ENCODE data around the gene ANKRA2.

ANKRA2 gene, protein sequence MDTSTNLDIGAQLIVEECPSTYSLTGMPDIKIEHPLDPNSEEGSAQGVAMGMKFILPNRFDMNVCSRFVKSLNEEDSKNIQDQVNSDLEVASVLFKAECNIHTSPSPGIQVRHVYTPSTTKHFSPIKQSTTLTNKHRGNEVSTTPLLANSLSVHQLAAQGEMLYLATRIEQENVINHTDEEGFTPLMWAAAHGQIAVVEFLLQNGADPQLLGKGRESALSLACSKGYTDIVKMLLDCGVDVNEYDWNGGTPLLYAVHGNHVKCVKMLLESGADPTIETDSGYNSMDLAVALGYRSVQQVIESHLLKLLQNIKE

DNA sequence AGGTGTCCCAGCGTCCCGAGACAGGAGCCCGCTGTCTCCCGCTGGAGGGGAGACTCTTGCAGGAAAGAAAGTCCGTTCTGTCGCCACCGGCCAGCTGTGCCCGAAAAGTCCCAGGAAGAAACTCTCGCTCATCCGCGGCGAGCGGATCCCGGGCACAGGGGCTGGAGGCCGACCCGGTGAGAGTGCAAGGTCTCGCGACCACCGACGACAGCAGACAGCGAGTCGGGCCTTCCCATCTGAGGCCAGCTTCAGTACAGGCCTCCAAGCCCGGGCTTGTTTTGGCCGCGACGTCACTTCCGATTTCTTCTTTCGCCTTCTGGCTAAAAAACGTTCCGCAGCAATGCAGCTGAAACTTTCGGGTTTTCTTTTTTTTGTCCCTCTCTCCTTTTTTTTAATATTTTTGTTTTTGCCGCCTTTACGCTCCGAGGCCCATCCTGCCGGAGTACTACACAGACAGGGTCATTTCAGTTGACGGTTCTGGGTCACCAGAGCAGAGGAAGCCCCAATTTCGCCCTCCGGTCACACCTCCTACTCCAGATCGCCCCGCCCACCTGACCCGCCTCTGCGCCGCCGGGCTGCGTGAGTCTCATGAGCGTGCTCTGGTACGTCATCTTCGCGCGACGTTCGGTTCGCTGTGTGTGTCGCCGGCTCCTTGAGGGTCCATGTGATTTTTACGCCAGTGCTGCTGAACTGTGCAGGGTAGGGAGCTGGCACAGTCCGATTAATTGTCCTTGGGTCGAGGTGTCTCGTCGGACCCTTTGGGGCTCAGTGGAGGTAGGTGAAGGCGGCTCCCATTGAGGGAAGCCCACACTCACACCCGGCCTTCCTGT, at the start of gene ANKRA2, which contains the start of gene UTP15:
TSS of gene ANKRA2 (minus strand) at position 501 of the 830 bp plus-strand sequence. CDS start 2,758 bp downstream, outside the sequence.
TSS of gene UTP15 (plus strand) at position 605 of the 830 bp plus-strand sequence. CDS start 1,602 bp downstream, outside the sequence.
- DNase-seq (ENCODE audit: low spot score), result peak; percentile 96

- DNase-seq (ENCODE audit: low spot score), result no peak
These were observed 49.6 kb upstream of the ANKRA2 start for GRCh38 chr5:73615085-73615484.

DNA sequence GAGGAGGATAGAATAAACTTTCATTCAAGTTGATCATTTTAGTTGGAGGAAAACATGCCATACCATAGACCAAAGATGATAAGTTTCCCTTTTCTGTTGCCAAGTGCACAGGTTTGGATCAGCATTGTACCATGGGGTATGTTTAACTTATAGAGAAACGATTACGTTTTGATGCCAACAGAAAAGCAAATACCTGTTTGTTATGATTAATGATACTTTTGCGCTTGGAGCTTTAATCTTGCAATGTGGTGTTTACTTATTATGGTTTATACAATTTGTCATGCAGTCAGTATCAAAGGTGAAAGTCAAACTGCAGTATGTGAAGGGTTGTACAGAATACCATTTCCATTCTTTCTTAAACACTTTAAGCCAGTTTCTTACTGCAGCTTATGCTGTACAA, 47.4 kb upstream of the ANKRA2 start:
- no peak for DNase-seq (ENCODE audit: low spot score)

GRCh38 chr5:73607228-73607627, 41.8 kb upstream of the ANKRA2 start:
- no peak for DNase-seq (ENCODE audit: low spot score)

DNA sequence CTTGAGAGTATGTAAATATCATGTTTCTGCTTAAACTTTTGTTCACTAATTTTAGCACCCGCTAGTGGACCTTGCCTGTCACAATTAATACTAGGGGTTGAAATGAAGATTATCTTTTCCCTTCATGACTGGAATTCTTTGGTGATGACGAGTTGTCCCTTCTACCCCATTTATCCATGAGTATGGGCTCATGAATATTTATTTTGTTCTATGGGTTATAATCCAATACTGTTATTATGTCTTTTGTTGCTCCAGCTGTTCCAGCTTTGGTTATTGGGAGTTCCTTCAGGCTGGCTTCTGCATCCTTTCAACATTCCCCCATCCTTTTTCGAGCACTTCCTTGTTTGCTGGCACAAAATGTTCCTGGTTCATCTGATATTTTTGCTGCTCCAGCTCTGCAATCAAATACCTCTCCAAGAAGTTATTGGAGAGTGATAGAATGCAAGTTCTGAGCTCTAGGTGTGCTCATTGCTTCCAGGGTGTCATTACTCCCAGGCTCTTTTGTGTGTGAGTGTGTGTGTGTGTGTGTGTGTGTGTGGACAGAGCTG, 40.8 kb upstream of the ANKRA2 start:
- DNase-seq (ENCODE audit: low spot score), result no peak

GRCh38 chr5:73605223-73606087, 40.0 kb upstream of the ANKRA2 start:
- DNase-seq (ENCODE audit: low spot score), result no peak

GRCh38 chr5:73603998-73604397, 38.6 kb upstream of the ANKRA2 start:
- no peak for DNase-seq (ENCODE audit: low spot score)

GRCh38 chr5:73599380-73599779, 33.9 kb upstream of the ANKRA2 start:
- no peak for DNase-seq (ENCODE audit: low spot score)

GRCh38 chr5:73596705-73597328, 31.4 kb upstream of the ANKRA2 start:
- DNase-seq (ENCODE audit: low spot score), result no peak

- no peak for DNase-seq (ENCODE audit: low spot score)
These were observed 27.1 kb upstream of the ANKRA2 start for GRCh38 chr5:73592551-73592950.

- DNase-seq (ENCODE audit: low spot score), result no peak
These were observed 26.5 kb upstream of the ANKRA2 start for GRCh38 chr5:73591698-73592501.

DNA sequence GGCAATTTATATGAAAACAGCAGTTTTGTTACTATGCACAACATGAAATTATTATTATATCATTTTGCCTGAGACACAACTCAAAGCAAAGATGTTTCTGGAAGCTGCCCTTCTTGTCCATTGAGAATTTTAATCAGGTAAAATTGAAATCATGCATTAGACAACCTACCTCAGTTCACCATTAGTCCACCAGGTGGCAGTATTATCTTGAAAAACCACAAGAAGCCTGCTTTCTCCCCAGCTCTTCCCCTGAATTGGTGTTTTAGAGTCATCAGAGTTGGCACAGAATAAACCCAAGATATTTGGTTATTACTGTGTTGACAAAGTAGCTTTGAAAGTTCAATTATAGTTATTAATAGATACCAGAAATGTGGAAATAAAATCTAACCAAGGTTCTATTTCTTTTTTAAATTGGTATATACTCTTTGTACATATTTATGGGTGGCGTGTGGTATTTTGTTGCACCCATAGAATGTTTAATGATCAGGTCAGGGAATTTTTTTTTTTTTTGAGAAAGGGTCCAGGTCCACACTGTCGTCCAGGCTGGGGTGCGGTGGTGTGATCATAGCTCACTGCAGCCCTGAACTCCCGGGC, 25.8 kb upstream of the ANKRA2 start:
- DNase-seq (ENCODE audit: low spot score), result peak; percentile 68

DNA sequence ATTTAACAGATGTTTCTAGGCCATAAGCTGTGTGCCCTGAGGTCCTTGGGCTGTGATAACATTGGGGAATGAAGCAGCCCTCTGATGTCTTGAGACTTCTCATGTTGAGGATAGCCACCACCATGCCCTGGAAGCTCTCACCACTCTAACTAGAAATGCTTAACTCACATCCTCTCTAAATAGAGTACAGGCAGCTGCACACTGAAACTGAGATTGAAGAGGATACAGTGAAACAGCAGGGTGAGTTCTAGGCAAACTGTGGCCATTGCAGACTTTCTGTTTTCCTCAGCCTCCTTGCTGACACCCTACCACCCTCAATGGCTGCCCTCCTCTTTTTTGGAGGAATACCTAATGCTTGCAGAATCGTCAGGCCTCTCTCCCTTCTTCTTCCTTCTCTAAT, 22.5 kb upstream of the ANKRA2 start:
- DNase-seq (ENCODE audit: low spot score), result no peak

- DNase-seq (ENCODE audit: low spot score), result no peak
These were observed 17.1 kb upstream of the ANKRA2 start for GRCh38 chr5:73582285-73583145.

DNA sequence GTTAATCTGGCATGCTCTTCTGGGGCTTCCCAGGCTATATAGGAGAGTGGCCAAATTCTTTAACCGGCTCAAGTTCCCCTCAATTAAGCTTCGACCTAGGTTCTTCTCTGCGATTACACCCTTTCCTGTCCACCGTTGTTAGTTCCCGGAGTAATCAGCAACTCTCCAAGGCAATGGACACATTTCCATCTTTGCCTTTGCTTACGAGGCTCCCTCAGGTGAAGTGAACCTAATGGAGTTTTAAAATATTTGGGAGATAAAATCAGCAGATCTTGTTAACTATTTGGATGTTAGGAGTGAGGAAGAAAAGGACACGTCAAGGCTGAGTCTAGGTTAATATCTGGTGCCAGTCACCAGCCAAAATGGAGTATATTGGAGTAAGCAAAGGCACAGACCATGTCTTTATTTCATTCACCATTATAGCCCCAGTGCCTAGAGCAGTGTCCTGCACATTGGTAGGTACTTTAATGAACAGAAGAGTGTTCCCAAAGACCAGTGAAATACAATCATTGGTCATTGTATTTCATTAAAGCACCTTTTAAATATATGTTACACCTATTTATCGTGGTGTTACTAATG, 619 bp upstream of the ANKRA2 start:
- no peak for DNase-seq (ENCODE audit: low spot score)

GRCh38 chr5:73564675-73565074, 764 bp downstream of the ANKRA2 start:
- DNase-seq (ENCODE audit: low spot score), result peak; percentile 12

DNA sequence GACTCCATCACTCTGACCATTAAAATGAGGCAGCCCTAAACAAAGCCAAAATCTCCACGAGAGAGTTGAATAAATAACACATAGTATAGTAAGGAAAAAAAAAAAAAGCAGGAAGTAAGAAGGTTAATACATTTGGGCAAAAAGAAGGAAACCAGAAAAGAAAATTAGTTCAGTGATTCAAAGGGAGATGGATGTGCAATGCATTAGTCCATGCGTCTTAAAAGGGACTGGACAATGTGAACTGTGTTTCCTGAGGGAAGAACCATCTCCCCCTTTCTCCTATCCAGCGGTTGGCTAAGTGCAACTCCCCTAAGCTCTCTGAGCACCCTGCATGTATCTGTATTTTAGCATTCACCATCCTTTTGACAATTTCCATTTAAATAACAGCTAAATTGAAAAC, 1.4 kb downstream of the ANKRA2 start:
- DNase-seq (ENCODE audit: low spot score), result no peak

DNA sequence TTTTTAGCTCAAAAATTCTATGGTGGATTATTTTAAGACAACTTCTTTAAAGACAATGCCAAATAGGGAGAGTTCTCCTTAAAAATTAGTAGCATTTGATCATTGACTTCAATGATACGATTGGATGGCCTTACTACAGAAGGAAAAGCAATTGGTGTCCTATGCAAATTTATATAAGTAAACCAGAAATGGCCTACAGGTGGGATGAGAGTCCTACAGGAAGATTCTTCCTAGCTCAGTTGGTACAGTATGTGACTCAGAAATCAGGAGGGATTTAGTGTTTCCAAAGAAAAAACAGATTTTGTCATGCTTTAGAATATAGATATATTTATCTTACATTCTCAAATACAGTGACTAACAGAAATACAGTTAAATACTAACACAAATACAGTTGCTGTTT, 6.5 kb downstream of the ANKRA2 start:
- DNase-seq (ENCODE audit: low spot score), result no peak

DNA sequence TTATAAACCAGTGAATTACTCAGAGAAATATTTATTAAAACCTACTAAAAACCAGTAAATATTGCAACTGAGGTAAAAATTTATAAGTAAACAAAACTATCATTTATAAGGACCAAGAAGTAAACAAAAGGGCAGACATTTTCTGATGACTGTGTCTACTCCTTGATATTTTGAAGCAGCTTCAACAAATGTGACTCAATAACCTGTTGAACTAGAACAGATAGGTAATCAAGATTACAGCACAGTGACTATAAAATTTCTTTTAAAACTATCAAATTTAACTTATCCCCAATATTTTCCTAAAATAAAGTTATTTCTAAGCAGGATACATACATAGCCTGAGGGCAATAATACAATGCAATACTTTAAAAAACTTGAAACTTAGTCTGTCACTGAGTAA, 12.8 kb downstream of the ANKRA2 start:
- no peak for DNase-seq (ENCODE audit: low spot score)

Data from putamen (tissue), 1 donor.